BE2C (cell line): ENCODE results near the gene BIRC7.

ENCODE experiments used
- DNase-seq: peaks from one replicate; pipeline ENCODE4 v3.0.0-alpha.2; 2020
- H3K27me3 ChIP-seq: fragments of 250-450 bp; sonication (Bioruptor Pico); 2 replicates; pipeline ENCODE4 v1.5.1; 2020; ENCODE audit warnings: mild to moderate bottlenecking
- H3K36me3 ChIP-seq: fragments of 250-450 bp; sonication (Bioruptor Pico); 2 replicates; pipeline ENCODE4 v1.5.1; 2020; ENCODE audit warnings: mild to moderate bottlenecking
- H3K4me1 ChIP-seq: fragments of 250-450 bp; sonication (Bioruptor Pico); 2 replicates; pipeline ENCODE4 v1.5.1; 2020
- H3K4me3 ChIP-seq: 2 replicates; pipeline ENCODE4 v1.5.1; 2011; ENCODE audit warnings: low read depth, low read length
- H3K9me3 ChIP-seq: fragments of 250-450 bp; sonication (Bioruptor Pico); 2 replicates; pipeline ENCODE4 v1.5.1; 2020
- CTCF ChIP-seq: IDR thresholded peaks from 2 replicates; pipeline ENCODE4 v1.5.1; 2012; ENCODE audit warnings: mild to moderate bottlenecking, low read depth, low read length

Gene BIRC7

GRCh38 chr20:63280371-63280770 lies 44.7 kb downstream of the BIRC7 start:
- Histone ChIP-seq H3K27me3 (no peaks in the 10 kb centered on the region), H3K4me1 (no peaks in the 10 kb centered on the region), H3K4me3 (no peak overlapping the region), H3K36me3 (peaks cover 55% of the 10 kb centered on the region), H3K9me3 (no peaks in the 10 kb centered on the region)
- no peak for TF ChIP-seq CTCF
- no peak for DNase-seq

- Histone ChIP-seq H3K4me1 (no peaks in the 10 kb centered on the region), H3K4me3 (no peak overlapping the region), H3K27me3 (no peaks in the 10 kb centered on the region), H3K9me3 (no peaks in the 10 kb centered on the region), H3K36me3 (peaks cover 59% of the 10 kb centered on the region)
- TF ChIP-seq CTCF: peak; percentile 61
- DNase-seq: peak; percentile 63
These were observed 45.3 kb downstream of the BIRC7 start for GRCh38 chr20:63280929-63281545.

DNA sequence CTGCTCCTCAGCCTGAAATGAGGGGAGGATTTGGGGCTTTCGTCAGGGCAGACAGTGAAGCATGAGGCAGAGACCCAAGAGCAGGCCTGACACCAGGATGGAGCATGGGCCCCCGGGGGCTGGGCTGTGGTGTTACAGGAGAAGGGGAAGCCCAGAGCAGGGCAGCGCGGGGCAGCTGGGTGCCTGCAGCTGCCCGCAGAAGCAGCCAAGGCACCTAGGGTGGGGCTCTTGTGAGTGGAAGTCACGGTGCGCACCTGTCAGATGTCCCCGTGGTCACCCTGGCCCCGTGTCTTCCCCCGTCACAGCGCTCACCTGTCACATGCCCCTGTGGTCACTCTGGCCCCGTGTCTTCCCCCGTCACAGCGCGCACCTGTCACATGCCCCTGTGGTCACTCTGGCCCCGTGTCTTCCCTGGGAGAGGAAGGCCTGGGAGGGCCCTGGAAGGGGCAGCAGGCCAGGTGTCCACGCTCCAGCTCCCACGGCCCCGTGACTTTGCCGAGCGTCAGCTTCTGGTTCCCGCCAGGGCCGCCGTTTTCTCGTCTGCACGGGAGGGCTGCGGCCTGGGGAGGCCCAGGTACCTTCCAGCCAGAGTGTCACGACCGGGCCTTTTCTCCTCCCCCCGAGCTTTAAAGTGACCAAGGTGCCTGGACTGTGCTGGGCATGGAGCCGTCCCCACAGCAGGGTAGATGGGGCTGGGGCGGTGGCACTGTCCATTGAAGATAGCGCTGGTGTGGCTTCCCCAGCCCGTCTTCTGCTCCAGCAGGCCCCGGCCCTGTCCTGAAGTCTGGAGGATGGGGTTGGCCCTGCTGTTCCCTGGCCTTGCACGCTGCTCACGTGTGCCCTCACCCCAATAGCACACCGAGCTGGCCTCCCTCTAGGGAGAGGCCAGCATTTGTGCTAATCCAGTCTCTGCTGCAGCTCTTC lies 46.3 kb downstream of the BIRC7 start:
- no peaks in the 10 kb centered on the region for H3K27me3 ChIP-seq
- no peak for DNase-seq
- peaks cover 54% of the 10 kb centered on the region for H3K36me3 ChIP-seq
- H3K4me1 ChIP-seq: no peaks in the 10 kb centered on the region
- no peak for TF ChIP-seq CTCF
- no peaks in the 10 kb centered on the region for H3K9me3 ChIP-seq
- no peak overlapping the region for H3K4me3 ChIP-seq

DNA sequence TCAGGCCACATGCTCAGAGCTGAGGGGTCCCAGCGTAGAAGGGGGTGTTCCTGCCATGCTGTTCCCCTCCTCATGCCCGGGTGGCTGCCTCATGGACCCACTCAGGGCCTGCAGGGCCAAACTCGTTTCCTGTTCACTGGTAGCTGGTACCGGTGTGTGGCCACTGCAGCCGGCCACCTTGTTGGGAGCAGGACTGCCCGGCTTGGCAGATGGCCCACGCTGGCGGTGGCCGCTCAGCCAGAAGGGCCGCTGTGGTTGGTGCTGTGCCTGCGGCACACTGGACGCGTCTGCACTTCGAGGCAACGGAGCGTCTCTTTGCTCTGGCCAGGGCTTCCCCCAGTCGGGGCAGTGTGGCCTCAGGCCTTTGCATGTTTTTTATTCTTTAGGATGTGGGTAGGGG lies 47.2 kb downstream of the BIRC7 start:
- H3K9me3 ChIP-seq: no peaks in the 10 kb centered on the region
- no peak for TF ChIP-seq CTCF
- no peaks in the 10 kb centered on the region for H3K4me1 ChIP-seq
- peaks cover 58% of the 10 kb centered on the region for H3K36me3 ChIP-seq
- no peaks in the 10 kb centered on the region for H3K27me3 ChIP-seq
- no peak overlapping the region for H3K4me3 ChIP-seq
- DNase-seq: no peak

GRCh38 chr20:63283397-63284082 lies 47.8 kb downstream of the BIRC7 start:
- H3K36me3 ChIP-seq: peaks cover 60% of the 10 kb centered on the region
- H3K4me1 ChIP-seq: no peaks in the 10 kb centered on the region
- H3K4me3 ChIP-seq: no peak overlapping the region
- TF ChIP-seq CTCF: no peak
- no peak for DNase-seq
- H3K9me3 ChIP-seq: no peaks in the 10 kb centered on the region
- H3K27me3 ChIP-seq: no peaks in the 10 kb centered on the region
